Activated CD4-positive, alpha-beta T cell treated with anti-CD3 and anti-CD28 coated beads, Interleukin-2, amount 50 U/mL, for 1 hour (primary cell): Measurements from ENCODE around the gene FBXL20.

Source experiments
- DNase-seq: peaks from one replicate; pipeline ENCODE4 v3.0.0-alpha.2; 2020

FBXL20 gene

GRCh38 chr17:39244600-39245570, 156.5 kb downstream of the FBXL20 start:
- DNase-seq = peak; percentile 87

GRCh38 chr17:39244016-39244599, 157.3 kb downstream of the FBXL20 start:
- DNase-seq = no peak

- no peak for DNase-seq
Measured at GRCh38 chr17:39243155-39243554, 158.3 kb downstream of the FBXL20 start.

DNA sequence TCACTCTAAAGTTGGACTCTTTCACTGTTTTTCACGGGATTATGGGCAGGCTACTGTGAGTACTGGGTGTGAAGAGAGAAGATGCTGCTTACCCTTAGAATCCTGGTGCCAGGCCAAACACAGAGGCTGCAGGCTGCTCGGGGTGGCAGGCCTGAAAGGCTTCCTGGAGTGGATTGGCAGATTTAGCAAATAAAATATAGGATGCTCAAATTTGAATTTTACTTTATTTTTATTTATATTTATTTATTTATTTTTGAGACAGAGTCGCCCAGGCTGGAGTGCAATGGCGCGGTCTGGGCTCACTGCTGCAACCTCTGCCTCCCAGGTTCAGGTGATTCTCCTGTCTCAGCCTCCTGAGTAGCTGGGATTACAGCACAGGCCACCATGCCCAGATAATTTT, 160.8 kb downstream of the FBXL20 start:
- DNase-seq = no peak

- DNase-seq = peak; percentile 70
Measured at GRCh38 chr17:39239640-39240314, 161.6 kb downstream of the FBXL20 start.

DNA sequence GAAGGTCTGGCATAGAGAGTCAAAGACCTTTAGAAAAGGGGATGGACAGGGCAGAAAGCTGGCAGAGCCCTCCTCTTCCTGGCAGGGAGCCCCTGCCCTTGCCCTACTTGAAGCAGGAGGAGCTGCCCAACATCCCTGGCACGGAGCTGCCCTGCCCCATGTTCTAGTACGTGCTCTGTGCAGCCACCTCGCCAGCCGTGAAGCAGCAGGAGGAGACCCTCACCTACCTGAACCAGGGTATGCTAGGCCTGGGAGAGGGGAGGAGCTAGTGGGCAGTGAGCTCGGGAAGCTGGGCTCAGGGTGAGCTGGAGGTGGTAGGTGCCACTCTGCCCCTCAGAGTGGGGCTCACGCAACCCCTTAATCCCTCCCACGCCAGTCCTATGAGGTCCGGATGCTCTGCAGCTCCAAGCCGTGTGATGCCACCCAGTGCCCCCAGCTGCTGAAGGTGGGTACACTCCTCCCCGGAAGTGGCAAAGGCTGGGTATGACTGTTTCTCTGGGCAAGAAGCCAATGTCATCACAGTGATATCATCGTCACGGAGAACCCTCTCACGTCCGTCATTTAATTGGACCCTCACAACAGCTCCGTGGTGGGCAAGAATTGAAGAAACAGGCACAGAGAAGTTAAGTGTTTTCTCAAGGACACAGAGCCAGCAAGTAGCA, 163.0 kb downstream of the FBXL20 start:
- peak; percentile 74 for DNase-seq

GRCh38 chr17:39237586-39237985, 163.8 kb downstream of the FBXL20 start:
- no peak for DNase-seq

GRCh38 chr17:39236981-39237441, 164.4 kb downstream of the FBXL20 start:
- DNase-seq = no peak

GRCh38 chr17:39236450-39236927, 164.9 kb downstream of the FBXL20 start:
- DNase-seq = no peak

DNA sequence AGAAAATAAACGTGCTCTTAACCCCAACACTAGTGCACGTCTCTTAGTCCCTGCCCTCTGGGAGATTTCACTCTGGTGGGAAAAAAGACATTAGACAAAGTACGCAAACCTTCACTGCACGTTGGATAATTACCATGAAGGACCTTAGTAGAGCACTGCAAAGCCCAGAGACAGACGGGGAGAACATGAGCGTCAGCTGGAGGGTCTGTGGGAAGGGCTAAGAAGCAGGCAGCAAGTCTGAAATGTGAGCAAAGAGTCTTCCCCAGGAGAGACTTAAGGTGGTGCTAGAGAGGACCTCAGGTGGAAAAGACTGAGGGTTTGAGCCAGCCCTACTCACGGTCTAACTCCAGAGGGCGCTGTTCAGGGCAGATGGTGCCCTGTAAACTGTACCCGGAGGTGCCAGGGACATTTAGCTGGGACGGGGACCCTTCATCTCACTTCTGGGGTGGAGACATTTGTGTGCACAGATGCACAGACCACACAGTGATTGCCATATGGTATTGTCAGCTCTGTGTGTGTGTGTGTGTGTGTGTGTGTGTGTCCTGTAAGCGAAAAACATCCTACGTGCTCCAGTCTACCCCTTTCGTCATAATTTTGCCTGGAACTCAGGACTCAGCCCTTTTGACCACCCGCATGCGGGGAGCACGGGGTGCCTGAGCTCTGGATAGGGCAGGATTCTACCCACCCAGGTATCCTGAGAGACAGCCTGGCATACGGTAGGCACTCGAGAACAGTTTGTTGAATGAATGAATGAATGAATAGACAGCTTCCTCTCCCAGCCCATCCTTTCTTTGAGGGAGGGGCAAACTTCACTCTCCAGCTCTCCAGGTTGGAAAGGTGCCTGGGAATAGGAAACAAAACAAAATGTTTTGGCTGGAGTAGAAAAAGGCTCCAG, 165.6 kb downstream of the FBXL20 start:
- peak; percentile 41 for DNase-seq

DNA sequence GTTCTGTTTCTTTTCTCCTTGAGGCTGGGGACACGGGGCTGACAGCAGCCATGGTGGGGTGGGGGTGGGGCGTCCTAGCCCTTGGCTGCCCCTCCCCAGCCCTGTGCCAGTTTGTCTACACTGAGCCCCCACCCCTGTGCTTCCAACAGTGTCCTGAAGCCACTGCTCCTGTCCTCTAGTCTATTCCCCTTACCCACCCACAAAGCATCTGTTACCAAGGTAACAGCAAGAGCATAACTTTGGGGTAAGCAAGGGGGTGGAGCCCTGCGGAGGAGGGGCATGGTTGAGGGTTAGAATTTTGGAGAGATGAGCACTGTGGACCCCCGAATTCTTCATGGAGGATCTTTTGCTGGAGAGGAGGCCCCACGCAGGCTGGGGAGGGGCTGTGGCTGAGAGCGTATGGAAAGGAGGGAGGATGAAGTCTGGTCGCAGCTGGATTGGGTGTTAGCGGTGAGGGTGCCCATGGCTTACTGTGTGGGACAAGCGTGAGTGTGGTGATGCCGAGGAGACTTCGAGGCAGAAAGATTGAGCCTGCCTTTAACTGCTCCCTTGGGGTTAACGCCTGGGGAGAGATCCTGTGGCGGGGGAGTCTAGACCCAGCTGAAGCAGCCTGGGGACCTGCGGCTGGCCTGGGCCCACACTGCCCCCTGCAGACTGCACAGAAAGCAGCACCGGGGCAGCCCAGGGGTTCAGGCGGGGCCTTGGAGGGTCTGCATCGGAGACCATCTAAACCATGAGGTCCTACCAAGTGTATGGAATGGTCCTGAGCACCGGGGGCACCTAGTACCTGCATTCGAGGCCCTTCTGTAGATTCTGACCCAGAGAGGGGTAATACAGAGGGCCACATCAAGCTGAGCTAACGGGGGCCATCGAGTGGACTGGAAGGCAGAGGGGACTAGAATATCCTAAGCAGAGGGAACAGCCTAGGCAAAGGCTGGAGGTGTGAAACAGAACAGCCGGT, 169.6 kb downstream of the FBXL20 start:
- DNase-seq = peak; percentile 52

DNA sequence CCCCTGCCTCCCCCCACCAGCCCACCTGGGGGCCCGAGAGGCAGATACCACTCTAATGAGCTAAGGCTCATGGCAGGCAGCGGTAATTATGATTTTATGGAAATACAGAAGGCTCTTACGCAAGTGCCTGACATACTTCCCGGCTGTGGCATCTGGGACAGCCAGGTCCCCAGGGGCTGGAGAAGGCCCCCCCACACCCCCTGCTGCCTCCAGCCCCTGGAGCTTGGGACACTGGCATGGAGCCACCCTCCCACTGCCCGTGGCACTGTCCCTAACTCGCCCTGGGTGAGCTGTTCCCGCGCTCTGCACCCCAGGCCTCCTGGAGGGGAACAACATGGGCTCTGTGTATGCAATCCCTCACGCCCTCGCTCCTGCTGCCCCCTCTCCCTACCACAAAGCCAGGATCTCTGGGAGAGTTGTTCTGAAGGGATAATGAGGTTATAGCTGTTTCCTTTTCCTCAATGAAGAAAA, 170.3 kb downstream of the FBXL20 start:
- no peak for DNase-seq

GRCh38 chr17:39230361-39230760, 171.1 kb downstream of the FBXL20 start:
- DNase-seq = no peak

- no peak for DNase-seq
Measured at GRCh38 chr17:39229274-39229913, 172.0 kb downstream of the FBXL20 start.

DNA sequence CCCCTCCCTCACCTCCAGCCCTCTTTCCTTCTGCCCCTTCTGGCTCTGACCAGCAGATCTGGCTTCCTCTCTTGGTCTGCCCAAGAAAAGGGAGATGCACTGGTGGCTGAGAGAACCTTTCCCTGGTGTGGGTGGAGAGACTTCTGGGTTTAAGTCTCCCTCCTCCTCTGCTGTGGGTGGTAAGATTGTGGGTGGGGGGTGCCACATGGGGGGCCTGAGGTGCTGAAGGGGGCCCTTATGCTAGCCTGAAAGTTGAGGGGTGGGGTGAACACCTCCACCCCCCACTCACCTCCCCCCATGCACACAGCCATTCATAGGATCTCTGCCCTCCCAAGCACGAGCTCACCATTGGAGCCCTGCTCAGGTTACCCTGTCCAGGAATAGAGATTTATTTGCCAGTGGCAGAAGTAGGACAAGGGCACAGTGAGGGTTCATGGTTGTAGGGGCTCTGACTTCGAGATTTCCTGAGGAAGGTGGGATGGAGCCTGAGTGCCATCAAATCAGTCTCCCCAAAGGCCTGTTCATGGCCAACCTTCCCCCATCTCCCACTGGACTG, 174.0 kb downstream of the FBXL20 start:
- no peak for DNase-seq

GRCh38 chr17:39225959-39226683, 175.3 kb downstream of the FBXL20 start:
- no peak for DNase-seq

GRCh38 chr17:39225308-39225958, 176.0 kb downstream of the FBXL20 start, which contains the start of gene STAC2:
Gene STAC2 (minus strand): TSS chr17:39225945. CDS start chr17:39225502, 443 bp downstream.
- no peak for DNase-seq

- no peak for DNase-seq
Measured at GRCh38 chr17:39224778-39225307, 176.6 kb downstream of the FBXL20 start.
